Measurements from ENCODE around the gene IL17RC. TPM values are rescaled to one million over a fixed set of nuclear protein-coding genes. Genes with fewer than 3 reads are reported as not detected.

IL17RC gene
- total and polyA plus RNA-seq, 9 donors, result 14.2 to 46.5 (median 35.8) TPM

GRCh38 chr3:9906480-9906879 lies 10.4 kb upstream of the IL17RC start:
- WGBS, 3 donors, result 91 to 96% (median 95%) methylated on average over 5 of the region's 5 CpGs
- H3K4me1 ChIP-seq (ENCODE audit: insufficient read depth), result no peaks in the 10 kb centered on the region
- DNase-seq, result no peak
- no peak overlapping the region for H3K27ac ChIP-seq
- no peaks in the 10 kb centered on the region for H3K36me3 ChIP-seq
- TF ChIP-seq CTCF (IDR thresholded peaks at IDR 0.05), result no peak
- TF ChIP-seq EP300 (IDR thresholded peaks at IDR 0.05), result no peak
- no peak for TF ChIP-seq POLR2A (IDR thresholded peaks at IDR 0.05)
- no peak overlapping the region for H3K4me3 ChIP-seq
- intact Hi-C loops (cut with DNase I), result no loop called here
- H3K9me3 ChIP-seq, result no peaks in the 10 kb centered on the region
- H3K27me3 ChIP-seq, result no peaks in the 10 kb centered on the region

- Histone ChIP-seq H3K27me3 (no peaks in the 10 kb centered on the region), H3K27ac (no peak overlapping the region), H3K4me1 (ENCODE audit: insufficient read depth) (no peaks in the 10 kb centered on the region), H3K4me3 (no peak overlapping the region), H3K36me3 (no peaks in the 10 kb centered on the region), H3K9me3 (no peaks in the 10 kb centered on the region)
- TF ChIP-seq EP300 (IDR thresholded peaks at IDR 0.05) (no peak), POLR2A (IDR thresholded peaks at IDR 0.05) (no peak), CTCF (IDR thresholded peaks at IDR 0.05) (no peak)
- intact Hi-C loops (cut with DNase I), result no loop called here
- DNase-seq, result no peak
- 88 to 91% (median 88%) methylated on average over 3 of the region's 3 CpGs for WGBS, 3 donors
Observed at GRCh38 chr3:9908286-9908685, 8.6 kb upstream of the IL17RC start.

- H3K4me3 ChIP-seq, result no peak overlapping the region
- H3K4me1 ChIP-seq (ENCODE audit: insufficient read depth), result peaks cover 2% of the 10 kb centered on the region
- no peak for DNase-seq
- H3K27ac ChIP-seq, result no peak overlapping the region
- TF ChIP-seq EP300 (IDR thresholded peaks at IDR 0.05), result no peak
- no peak for TF ChIP-seq CTCF (IDR thresholded peaks at IDR 0.05)
- no peak for TF ChIP-seq POLR2A (IDR thresholded peaks at IDR 0.05)
- intact Hi-C loops (cut with DNase I), result no loop called here
- no peaks in the 10 kb centered on the region for H3K36me3 ChIP-seq
- H3K9me3 ChIP-seq, result no peaks in the 10 kb centered on the region
- no peaks in the 10 kb centered on the region for H3K27me3 ChIP-seq
- 87 to 89% (median 89%) methylated on average over 7 of the region's 7 CpGs for WGBS, 3 donors
Observed at GRCh38 chr3:9909221-9910013, 7.5 kb upstream of the IL17RC start.

- no peak for TF ChIP-seq CTCF (IDR thresholded peaks at IDR 0.05)
- TF ChIP-seq POLR2A (IDR thresholded peaks at IDR 0.05), result no peak
- no peak for TF ChIP-seq EP300 (IDR thresholded peaks at IDR 0.05)
- intact Hi-C loops (cut with DNase I), result no loop called here
- Histone ChIP-seq H3K4me3 (no peak overlapping the region), H3K27ac (no peak overlapping the region), H3K9me3 (no peaks in the 10 kb centered on the region), H3K4me1 (ENCODE audit: insufficient read depth) (peaks cover 11% of the 10 kb centered on the region), H3K36me3 (no peaks in the 10 kb centered on the region), H3K27me3 (no peaks in the 10 kb centered on the region)
- no peak for DNase-seq
- 85 to 89% (median 88%) methylated on average over 8 of the region's 8 CpGs for WGBS, 3 donors
Observed at GRCh38 chr3:9911863-9912262, 5.0 kb upstream of the IL17RC start.
